Effector memory CD4-positive, alpha-beta T cell (primary cell): Measurements from ENCODE around the gene CUEDC1.
"Not testable (repeated sequence)": the region's sequence is repeated elsewhere in the genome, so short reads cannot be mapped to it uniquely, and the experiment has no call there.

Experiments
- DNase-seq, 3 donors: peaks; one replicate each; pipeline ENCODE4 v3.0.0-alpha.2; 2020
- H3K27ac ChIP-seq: 2 replicates; pipeline ENCODE4 v1.7.0; 2013; ENCODE audit warnings: mild to moderate bottlenecking, low read length, moderate library complexity; ENCODE audit not compliant: insufficient read depth, poor library complexity, severe bottlenecking
- H3K27me3 ChIP-seq: replicated peaks from 2 replicates; pipeline ENCODE4 v1.7.0; 2013; ENCODE audit warnings: mild to moderate bottlenecking, low read length; ENCODE audit not compliant: insufficient read depth, control insufficient read depth, poor library complexity, severe bottlenecking
- H3K36me3 ChIP-seq: 2 replicates; pipeline ENCODE4 v1.7.0; 2013; ENCODE audit warnings: mild to moderate bottlenecking, low read length, moderate library complexity; ENCODE audit not compliant: control insufficient read depth, insufficient read depth
- H3K4me1 ChIP-seq: 2 replicates; pipeline ENCODE4 v1.7.0; 2013; ENCODE audit warnings: low read length, mild to moderate bottlenecking; ENCODE audit not compliant: control insufficient read depth, insufficient read depth, poor library complexity, severe bottlenecking
- H3K4me3 ChIP-seq: 2 replicates; pipeline ENCODE4 v1.7.0; 2013; ENCODE audit warnings: low read length, low read depth, mild to moderate bottlenecking; ENCODE audit not compliant: insufficient read depth, poor library complexity, severe bottlenecking
- H3K9me3 ChIP-seq: 2 replicates; pipeline ENCODE4 v1.7.0; 2013; ENCODE audit warnings: mild to moderate bottlenecking, low read length, moderate library complexity; ENCODE audit not compliant: control insufficient read depth

Gene CUEDC1

GRCh38 chr17:57852955-57853328 lies 102.3 kb downstream of the CUEDC1 start:
- no peak for DNase-seq
- Histone ChIP-seq H3K27ac (no peak overlapping the region), H3K36me3 (no peaks in the 10 kb centered on the region), H3K4me1 (peaks cover 10% of the 10 kb centered on the region), H3K27me3 (no peaks in the 10 kb centered on the region), H3K9me3 (no peaks in the 10 kb centered on the region), H3K4me3 (no peak overlapping the region)

GRCh38 chr17:57852092-57852954 lies 102.9 kb downstream of the CUEDC1 start:
- Histone ChIP-seq H3K36me3 (no peaks in the 10 kb centered on the region), H3K27me3 (no peaks in the 10 kb centered on the region), H3K9me3 (no peaks in the 10 kb centered on the region), H3K27ac (no peak overlapping the region), H3K4me3 (no peak overlapping the region), H3K4me1 (peaks cover 10% of the 10 kb centered on the region)
- no peak for DNase-seq

GRCh38 chr17:57849874-57850754 lies 105.1 kb downstream of the CUEDC1 start, which contains the start of gene MRPS23:
MRPS23 (minus strand) TSS chr17:57850044; CDS start chr17:57850010, 34 bp downstream.
- H3K4me1 ChIP-seq, result peaks cover 10% of the 10 kb centered on the region
- no peaks in the 10 kb centered on the region for H3K27me3 ChIP-seq
- DNase-seq, result peak; percentile 91 to 95 (median 95)
- peaks cover 6% of the 10 kb centered on the region for H3K36me3 ChIP-seq
- peak within 1 kb of the TSS; percentile 91 for H3K27ac ChIP-seq
- H3K9me3 ChIP-seq, result no peaks in the 10 kb centered on the region
- H3K4me3 ChIP-seq, result peak within 1 kb of the TSS; percentile 61

GRCh38 chr17:57849163-57849873 lies 105.9 kb downstream of the CUEDC1 start:
- H3K36me3 ChIP-seq, result peaks cover 7% of the 10 kb centered on the region
- H3K4me3 ChIP-seq, result peak overlapping the region; percentile 61
- DNase-seq, result no peak
- H3K27ac ChIP-seq, result peak overlapping the region; percentile 91
- H3K9me3 ChIP-seq, result no peaks in the 10 kb centered on the region
- H3K27me3 ChIP-seq, result no peaks in the 10 kb centered on the region
- peaks cover 10% of the 10 kb centered on the region for H3K4me1 ChIP-seq

- not testable (repeated sequence) for H3K27ac ChIP-seq, H3K9me3 ChIP-seq, H3K27me3 ChIP-seq, H3K4me3 ChIP-seq, DNase-seq
- Histone ChIP-seq H3K4me1 (peaks cover 10% of the 10 kb centered on the region), H3K36me3 (peaks cover 10% of the 10 kb centered on the region)
Observed at GRCh38 chr17:57846056-57846945, 108.9 kb downstream of the CUEDC1 start.

GRCh38 chr17:57842280-57842679 lies 112.9 kb downstream of the CUEDC1 start:
- Histone ChIP-seq H3K27me3 (no peaks in the 10 kb centered on the region), H3K4me3 (no peak overlapping the region), H3K9me3 (no peaks in the 10 kb centered on the region), H3K4me1 (no peaks in the 10 kb centered on the region), H3K27ac (no peak overlapping the region), H3K36me3 (peaks cover 33% of the 10 kb centered on the region)
- no peak for DNase-seq

GRCh38 chr17:57839571-57839923 lies 115.7 kb downstream of the CUEDC1 start:
- H3K27me3 ChIP-seq, result no peaks in the 10 kb centered on the region
- no peak overlapping the region for H3K4me3 ChIP-seq
- no peaks in the 10 kb centered on the region for H3K9me3 ChIP-seq
- H3K27ac ChIP-seq, result no peak overlapping the region
- no peaks in the 10 kb centered on the region for H3K4me1 ChIP-seq
- H3K36me3 ChIP-seq, result peaks cover 26% of the 10 kb centered on the region
- DNase-seq, result no peak

GRCh38 chr17:57838857-57839570 lies 116.2 kb downstream of the CUEDC1 start:
- no peaks in the 10 kb centered on the region for H3K27me3 ChIP-seq
- no peaks in the 10 kb centered on the region for H3K4me1 ChIP-seq

More at GRCh38 chr17:57838857-57839570, 116.2 kb downstream of the CUEDC1 start:
- Histone ChIP-seq H3K4me3 (no peak overlapping the region), H3K36me3 (peaks cover 26% of the 10 kb centered on the region), H3K27ac (no peak overlapping the region), H3K9me3 (no peaks in the 10 kb centered on the region)
- no peak for DNase-seq
